ENCODE measurements around the gene KAZN. TPM values are rescaled to one million over a fixed set of nuclear protein-coding genes. Genes with fewer than 3 reads are reported as not detected.
A peak's percentile ranks its signal among the peaks of the same experiment; 100 is the strongest.

Gene KAZN
- polyA plus RNA-seq, 2 of the 4 experiments (the other 2 are of a cell fraction) = 1.3 to 1.9 TPM

- ATAC-seq = no peak
Observed at GRCh38 chr1:15156807-15157380, 558.4 kb downstream of the KAZN start.

GRCh38 chr1:15157524-15158399 is 559.3 kb downstream of the KAZN start:
- no peak for TF ChIP-seq NR3C1 (IDR thresholded peaks at IDR 0.05)
- no peak for TF ChIP-seq TP53 (CRISPR knock-in tag; IDR thresholded peaks at IDR 0.05)
- TF ChIP-seq, protein P1, sequence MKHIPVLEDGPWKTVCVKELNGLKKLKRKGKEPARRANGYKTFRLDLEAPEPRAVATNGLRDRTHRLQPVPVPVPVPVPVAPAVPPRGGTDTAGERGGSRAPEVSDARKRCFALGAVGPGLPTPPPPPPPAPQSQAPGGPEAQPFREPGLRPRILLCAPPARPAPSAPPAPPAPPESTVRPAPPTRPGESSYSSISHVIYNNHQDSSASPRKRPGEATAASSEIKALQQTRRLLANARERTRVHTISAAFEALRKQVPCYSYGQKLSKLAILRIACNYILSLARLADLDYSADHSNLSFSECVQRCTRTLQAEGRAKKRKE (CRISPR knock-in tag; IDR thresholded peaks at IDR 0.05; ENCODE audit: low read depth) = no peak
- no peak for TF ChIP-seq POLR2AphosphoS2 (conservative IDR thresholded peaks at IDR 0.05; ENCODE audit: low read length)
- no peak for TF ChIP-seq JUNB (IDR thresholded peaks at IDR 0.05)
- no peak for TF ChIP-seq RAD21 (conservative IDR thresholded peaks at IDR 0.05 in 1 of 2, IDR thresholded peaks at IDR 0.05 in 1 of 2)
- TF ChIP-seq BHLHE40 (IDR thresholded peaks at IDR 0.05; ENCODE audit: low read depth, low read length) = no peak
- no peak for TF ChIP-seq HOXA7 (CRISPR knock-in tag; IDR thresholded peaks at IDR 0.05)
- TF ChIP-seq KDM5A (IDR thresholded peaks at IDR 0.05) = no peak
- no peak for ATAC-seq
- ChIA-PET CTCF (interaction anchor here (0.9 to 8.4 kb wide), 11 partner anchors 10 to 115 kb away, joined by 3 to 133 read pairs (median 4); no protein-coding TSS in a partner anchor), POLR2A (interaction anchor here (0.9 to 1.4 kb wide), 3 partner anchors 11 to 23 kb away, joined by 3 to 8 read pairs (median 3); no protein-coding TSS in a partner anchor)
- no peak for FAIRE-seq
- Histone ChIP-seq H3K27ac (peak overlapping the region; percentile 79 to 99), H3K4me3 (peak overlapping the region; percentile 23; the same call in 2 of the 3 replicates), H3K9me3 (no peaks in the 10 kb centered on the region), H3K4me2 (peak overlapping the region; percentile 99), H3K4me1 (peaks cover 62% of the 10 kb centered on the region)
- WGBS (ENCODE audit: missing lambda C conversion rate) = 54% methylated on average over 16 of the region's 17 CpGs
- DNase-seq (ENCODE audit: low read depth in 1 of 2, low spot score in 1 of 2) = no peak

More at GRCh38 chr1:15156807-15157380, 558.4 kb downstream of the KAZN start:
- ChIA-PET CTCF (interaction anchor here (0.6 to 8.4 kb wide), 9 partner anchors 11 to 147 kb away, joined by 3 to 133 read pairs (median 3); no protein-coding TSS in a partner anchor), POLR2A (no interaction called here)
- FAIRE-seq (no peak), DNase-seq (ENCODE audit: low read depth in 1 of 2, low spot score in 1 of 2) (no peak)
- 64% methylated on average over 9 of the region's 9 CpGs for WGBS (ENCODE audit: missing lambda C conversion rate)
- Histone ChIP-seq H3K4me1 (peaks cover 65% of the 10 kb centered on the region), H3K9me3 (no peaks in the 10 kb centered on the region), H3K27ac (peak overlapping the region; percentile 79 to 99), H3K4me2 (peak overlapping the region; percentile 99), H3K4me3 (no peak overlapping the region)
- TF ChIP-seq SMC3 (IDR thresholded peaks at IDR 0.05) (no peak), RCOR1 (IDR thresholded peaks at IDR 0.05; ENCODE audit: low read depth, low read length) (no peak), JUN (IDR thresholded peaks at IDR 0.05) (no peak), CHD2 (IDR thresholded peaks at IDR 0.05; ENCODE audit: low read length, partially characterized antibody) (no peak)

- H3K4me3 ChIP-seq = peak overlapping the region; percentile 23; the same call in 2 of the 3 replicates
- peaks cover 67% of the 10 kb centered on the region for H3K4me1 ChIP-seq
- H3K27ac ChIP-seq = peak overlapping the region; percentile 79 to 99
- peak overlapping the region; percentile 99 for H3K4me2 ChIP-seq
- WGBS (ENCODE audit: missing lambda C conversion rate) = 6% methylated on average over 13 of the region's 13 CpGs
- ChIA-PET CTCF (interaction anchor here (0.9 to 2.3 kb wide), 7 partner anchors 9 to 53 kb away, joined by 3 to 7 read pairs (median 3); no protein-coding TSS in a partner anchor), POLR2A (interaction anchor here (0.6 to 1.4 kb wide), 6 partner anchors 10 to 123 kb away, joined by 3 to 12 read pairs (median 4); no protein-coding TSS in a partner anchor)
- peak; percentile 35 to 68 for DNase-seq (ENCODE audit: low read depth in 1 of 2, low spot score in 1 of 2)
- peak; percentile 63 to 67; a peak in 5 of 6 replicates for ATAC-seq
- no peaks in the 10 kb centered on the region for H3K9me3 ChIP-seq
- FAIRE-seq = no peak
- TF ChIP-seq KDM5A (IDR thresholded peaks at IDR 0.05) = no peak
- TF ChIP-seq EP300 (IDR thresholded peaks at IDR 0.05) = peak in 1 of 2 experiments; percentile 42; a peak in 2 of 5 replicates
- no peak for TF ChIP-seq HOXB5 (CRISPR knock-in tag; IDR thresholded peaks at IDR 0.05)
- TF ChIP-seq CEBPB (IDR thresholded peaks at IDR 0.05) = peak; percentile 94 to 99
- TF ChIP-seq EHMT2 (IDR thresholded peaks at IDR 0.05; ENCODE audit: low read depth) = no peak
- TF ChIP-seq MAZ (IDR thresholded peaks at IDR 0.05; ENCODE audit: borderline replicate concordance, low read depth, low read length) = no peak
- TF ChIP-seq, protein P2, sequence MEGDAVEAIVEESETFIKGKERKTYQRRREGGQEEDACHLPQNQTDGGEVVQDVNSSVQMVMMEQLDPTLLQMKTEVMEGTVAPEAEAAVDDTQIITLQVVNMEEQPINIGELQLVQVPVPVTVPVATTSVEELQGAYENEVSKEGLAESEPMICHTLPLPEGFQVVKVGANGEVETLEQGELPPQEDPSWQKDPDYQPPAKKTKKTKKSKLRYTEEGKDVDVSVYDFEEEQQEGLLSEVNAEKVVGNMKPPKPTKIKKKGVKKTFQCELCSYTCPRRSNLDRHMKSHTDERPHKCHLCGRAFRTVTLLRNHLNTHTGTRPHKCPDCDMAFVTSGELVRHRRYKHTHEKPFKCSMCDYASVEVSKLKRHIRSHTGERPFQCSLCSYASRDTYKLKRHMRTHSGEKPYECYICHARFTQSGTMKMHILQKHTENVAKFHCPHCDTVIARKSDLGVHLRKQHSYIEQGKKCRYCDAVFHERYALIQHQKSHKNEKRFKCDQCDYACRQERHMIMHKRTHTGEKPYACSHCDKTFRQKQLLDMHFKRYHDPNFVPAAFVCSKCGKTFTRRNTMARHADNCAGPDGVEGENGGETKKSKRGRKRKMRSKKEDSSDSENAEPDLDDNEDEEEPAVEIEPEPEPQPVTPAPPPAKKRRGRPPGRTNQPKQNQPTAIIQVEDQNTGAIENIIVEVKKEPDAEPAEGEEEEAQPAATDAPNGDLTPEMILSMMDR (IDR thresholded peaks at IDR 0.05) = no peak
- TF ChIP-seq JUNB (IDR thresholded peaks at IDR 0.05) = peak; percentile 66; the same call in 1 of the 2 replicates
- no peak for TF ChIP-seq NR3C1 (IDR thresholded peaks at IDR 0.05)
- no peak for TF ChIP-seq CHD2 (IDR thresholded peaks at IDR 0.05; ENCODE audit: low read length, partially characterized antibody)
- no peak for TF ChIP-seq MYC (IDR thresholded peaks at IDR 0.05; ENCODE audit: borderline replicate concordance, low read length)
- no peak for TF ChIP-seq RNF2 (IDR thresholded peaks at IDR 0.05; ENCODE audit: borderline replicate concordance, low read depth)
- no peak for TF ChIP-seq CBX8 (IDR thresholded peaks at IDR 0.05)
- TF ChIP-seq MAFK (IDR thresholded peaks at IDR 0.05; ENCODE audit: partially characterized antibody) = no peak
- TF ChIP-seq, protein P1 (CRISPR knock-in tag; IDR thresholded peaks at IDR 0.05; ENCODE audit: low read depth) = no peak
- TF ChIP-seq HES2 (IDR thresholded peaks at IDR 0.05) = 0 out of 2 replicates have a peak, but pooled peaks have one; percentile 11
- TF ChIP-seq HOXA7 (CRISPR knock-in tag; IDR thresholded peaks at IDR 0.05) = no peak
- no peak for TF ChIP-seq HOXB13 (CRISPR knock-in tag; IDR thresholded peaks at IDR 0.05; ENCODE audit: low read depth)
- peak; percentile 37 to 43; a peak in 2 of 5 replicates for TF ChIP-seq JUN (IDR thresholded peaks at IDR 0.05)
- no peak for TF ChIP-seq PHF8 (IDR thresholded peaks at IDR 0.05; ENCODE audit: borderline replicate concordance, low read depth)
Observed at GRCh38 chr1:15158506-15159165, 560.2 kb downstream of the KAZN start.

Data from A549 (cell line).